Motor neuron (in vitro differentiated cells): ENCODE measurements around the gene NEGR1. TPM values are rescaled to one million over a fixed set of nuclear protein-coding genes. Genes with fewer than 3 reads are reported as not detected.

Experiments
- ATAC-seq, 8 experiments: fragments of 200-7000 bp; cut with Tn5 transposase; replicated peaks in 6 of 8; 2 replicates each; pipeline ENCODE4 v1.8.0; 2021; ENCODE audit warnings: mild to moderate bottlenecking in 8 of 8, moderate library complexity in 8 of 8
- H3K27ac ChIP-seq, 2 donors: fragments of 250-450 bp; sonication (Bioruptor Pico); 2 replicates each; pipeline ENCODE4 v1.9.0; 2021; ENCODE audit warnings: antibody characterized with exemption in 2 of 2, mild to moderate bottlenecking in 2 of 2, moderate library complexity in 1 of 2
- H3K4me1 ChIP-seq, 2 donors: fragments of 250-450 bp; sonication (Bioruptor Pico); replicated peaks in 1 of 2; 2 replicates each; pipeline ENCODE4 v1.6.1; 2021; ENCODE audit warnings: antibody characterized with exemption in 2 of 2, mild to moderate bottlenecking in 2 of 2, moderate library complexity in 1 of 2
- H3K4me3 ChIP-seq, 5 donors: fragments of 250-450 bp; sonication (Bioruptor Pico); 2 replicates each; pipeline ENCODE4 v1.9.0; 2021; ENCODE audit warnings: antibody characterized with exemption in 5 of 5, mild to moderate bottlenecking in 5 of 5, moderate library complexity in 4 of 5
- whole genome bisulfite sequencing, 10 experiments: fragments of 450-650 bp; shearing (Covaris generic); methylation state at CpG; one replicate each; pipeline ENCODE4 v1.0.0; 2022; 5-methylcytosine and 5-hydroxymethylcytosine counted together
- in situ Hi-C, 9 experiments: fragments of 400-800 bp; cut with MboI; loops; one replicate each; pipeline ENCODE4 v1.15.0; 2021; ENCODE audit warnings: low sequenced_read_pairs in 9 of 9, low pct_unique_long_range_greater_than_20kb in 2 of 9; ENCODE audit not compliant: unreplicated experiment in 9 of 9
- total RNA-seq, 8 experiments: library from RNA; unstranded; fragments of 300-600 nt; gene quantifications; 2 replicates each; pipeline versions ENCODE4 v1.2.3 to v1.2.4, GENCODE V29; 2022

NEGR1 gene
- total RNA-seq, 8 experiments from 2014 or later, result 0.63 to 40.6 (median 15.1) TPM

DNA sequence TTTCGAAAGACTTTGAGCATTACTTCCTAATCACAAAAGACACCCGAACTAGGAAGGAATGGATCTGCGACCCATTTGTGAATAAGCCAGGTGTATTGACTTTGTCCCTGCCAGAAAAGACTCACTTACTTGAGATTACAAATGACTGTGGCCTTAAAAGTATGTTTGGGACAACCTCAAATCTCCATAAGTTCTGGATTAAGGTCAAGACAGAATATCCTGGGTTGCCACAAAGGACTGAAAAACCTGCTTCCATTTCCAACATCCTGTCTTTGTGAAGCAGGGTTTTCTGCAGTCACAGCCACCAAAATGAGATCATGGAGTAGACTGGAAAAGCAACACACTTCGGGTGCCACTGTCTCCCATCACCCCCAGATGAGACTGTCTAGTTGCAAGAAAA lies 664.1 kb downstream of the NEGR1 start:
- ATAC-seq, result no peak
- in situ Hi-C loops, result no loop called here
- no peak overlapping the region for H3K4me3 ChIP-seq
- WGBS, 10 experiments, result 17 to 91% (median 81%) methylated on average over 1 to 4 of the region's 4 CpGs; no CpG with 5 or more reads in 1 of the 10 experiments
- no peak overlapping the region for H3K27ac ChIP-seq
- no peaks in the 10 kb centered on the region for H3K4me1 ChIP-seq

DNA sequence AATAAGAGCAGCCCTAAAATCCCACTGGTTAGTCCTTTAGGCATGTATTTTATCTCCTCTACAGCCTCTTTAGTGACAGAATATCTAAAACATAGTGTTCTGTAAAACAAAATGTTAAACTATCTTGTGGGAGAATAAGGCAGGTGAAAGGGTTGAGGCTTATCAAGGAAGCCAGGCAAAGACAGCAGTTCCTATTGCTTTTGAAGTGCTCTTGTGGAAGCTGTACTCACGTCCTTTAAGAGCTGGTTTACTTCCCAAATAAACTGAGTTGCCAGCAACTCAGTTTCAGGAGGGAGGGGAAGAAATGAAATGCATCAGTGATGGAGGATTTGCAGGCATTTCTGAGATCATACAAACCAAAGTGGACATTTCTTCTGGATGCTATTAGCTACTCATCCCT lies 671.9 kb downstream of the NEGR1 start:
- ATAC-seq, result no peak
- Histone ChIP-seq H3K4me1 (no peaks in the 10 kb centered on the region), H3K4me3 (no peak overlapping the region), H3K27ac (no peak overlapping the region)
- in situ Hi-C loops, result no loop called here
- WGBS, 10 experiments, result 0 to 100% (median 69%) methylated on average over 1 of the region's 1 CpG; no CpG with 5 or more reads in 4 of the 10 experiments

DNA sequence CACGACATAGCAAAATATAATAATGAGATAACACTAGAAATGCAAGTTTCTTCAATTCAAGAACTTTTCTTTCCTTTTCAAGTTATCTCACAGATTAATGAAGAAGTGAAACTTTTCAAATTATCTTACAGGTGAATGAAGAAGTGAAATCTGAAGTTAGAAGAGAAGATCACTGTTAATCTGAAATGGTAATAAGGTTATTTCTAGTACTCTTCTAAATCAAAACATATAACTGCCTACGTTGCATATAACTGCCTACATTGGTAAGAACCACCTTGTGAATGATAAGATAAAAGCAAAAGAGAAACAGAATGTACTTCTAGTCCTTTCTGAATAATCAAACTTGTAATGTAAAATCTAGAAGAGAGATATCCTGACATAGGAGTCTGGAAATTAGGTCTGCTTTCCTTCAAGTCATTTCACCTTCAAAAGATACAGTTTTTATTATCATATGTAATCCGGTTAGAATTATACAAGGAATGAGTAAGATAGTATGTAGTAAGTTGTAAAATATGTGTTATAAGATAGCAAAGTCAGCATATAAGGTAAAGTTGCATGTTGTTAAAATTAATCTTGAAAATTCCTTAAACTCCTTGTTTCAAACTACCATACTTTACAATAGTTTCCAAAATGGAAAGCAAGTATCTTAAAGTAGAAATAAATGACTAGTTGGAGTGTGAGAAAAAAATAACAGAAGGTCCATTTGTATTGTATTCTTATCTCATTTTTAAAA lies 679.1 kb downstream of the NEGR1 start:
- in situ Hi-C loops, result no loop called here
- H3K4me1 ChIP-seq, result peaks cover 5 to 9% of the 10 kb centered on the region in 2 donors
- no peak for ATAC-seq
- WGBS, 10 experiments, result 59 to 100% (median 86%) methylated on average over 1 to 3 of the region's 3 CpGs
- no peak overlapping the region for H3K4me3 ChIP-seq
- no peak overlapping the region for H3K27ac ChIP-seq

DNA sequence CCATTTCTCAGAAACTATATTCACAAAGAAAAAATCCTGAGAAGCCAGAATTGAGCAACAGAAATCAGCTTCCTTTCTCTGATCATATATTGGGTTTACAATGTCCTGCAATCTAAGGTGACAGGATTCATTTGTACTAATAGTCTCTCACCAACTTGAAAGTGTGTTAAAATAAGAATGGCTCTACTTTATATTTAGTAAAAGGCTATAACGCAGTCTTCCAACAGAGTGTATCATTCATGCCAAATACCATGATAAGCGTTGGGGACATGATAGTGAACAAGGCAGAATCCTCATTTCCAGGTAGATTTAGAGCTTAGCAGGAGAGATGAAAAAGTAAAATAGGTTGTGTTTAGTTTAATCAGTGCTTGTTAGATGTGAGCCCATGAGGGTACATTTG lies 682.3 kb downstream of the NEGR1 start:
- in situ Hi-C loops, result no loop called here
- H3K27ac ChIP-seq, result no peak overlapping the region
- H3K4me1 ChIP-seq, result peaks cover 5 to 9% of the 10 kb centered on the region in 2 donors
- ATAC-seq, result no peak
- no peak overlapping the region for H3K4me3 ChIP-seq
- 67 to 100% (median 90%) methylated on average over 2 of the region's 2 CpGs; no CpG with 5 or more reads in 3 of the 10 experiments for WGBS, 10 experiments

DNA sequence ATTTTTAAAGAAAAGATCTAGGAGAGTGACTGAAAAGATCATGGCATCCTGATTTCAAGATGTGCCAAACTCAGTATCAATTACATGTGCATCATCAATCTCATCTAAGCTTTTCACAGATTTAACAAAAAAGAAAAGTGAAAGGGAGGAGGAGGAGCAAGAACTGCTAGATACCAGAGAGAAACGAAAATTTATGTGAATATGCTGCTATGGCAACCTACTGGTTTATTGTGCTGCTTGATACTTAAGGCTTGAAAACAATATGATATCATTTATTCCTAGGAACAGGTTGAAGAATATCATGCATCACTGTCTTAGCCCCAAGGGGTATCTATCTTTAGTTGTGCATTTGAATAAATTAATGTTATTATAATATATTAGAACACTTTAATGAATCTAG lies 683.0 kb downstream of the NEGR1 start:
- 0 to 67% (median 45%) methylated on average over 1 of the region's 1 CpG; no CpG with 5 or more reads in 2 of the 10 experiments for WGBS, 10 experiments
- Histone ChIP-seq H3K4me3 (no peak overlapping the region), H3K4me1 (peaks cover 5 to 9% of the 10 kb centered on the region in 2 donors), H3K27ac (no peak overlapping the region)
- ATAC-seq, result peak in 1 of 8 experiments; percentile 20
- in situ Hi-C loops, result loop anchor here in 2 of 9 experiments (25.0 kb wide), 1 partner anchor 438 kb away; no protein-coding TSS in a partner anchor

DNA sequence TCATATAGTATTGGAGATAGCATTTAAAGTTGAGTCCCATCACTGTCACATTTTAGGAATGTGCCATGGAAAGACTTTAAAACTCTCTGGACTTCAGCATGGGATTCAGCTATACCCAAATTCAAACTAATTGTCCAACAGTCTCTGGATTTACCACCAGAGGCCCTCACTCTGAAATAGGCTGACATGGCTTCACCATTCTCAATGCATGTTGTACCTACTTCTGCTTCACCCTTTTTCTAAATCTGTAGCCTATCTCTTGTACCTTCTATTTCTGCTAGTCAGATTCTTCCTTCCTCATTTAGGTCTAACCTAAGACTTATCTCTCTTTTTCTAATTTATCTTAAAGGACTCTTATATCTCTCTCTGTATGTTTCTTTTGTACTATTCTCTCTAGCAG lies 688.8 kb downstream of the NEGR1 start:
- in situ Hi-C loops, result loop anchor here in 2 of 9 experiments (25.0 kb wide), 1 partner anchor 444 kb away; no protein-coding TSS in a partner anchor
- Histone ChIP-seq H3K4me1 (peaks cover 0 to 9% of the 10 kb centered on the region in 2 donors), H3K4me3 (no peak overlapping the region), H3K27ac (no peak overlapping the region)
- ATAC-seq, result peak in 2 of 8 experiments; percentile 32 to 43

DNA sequence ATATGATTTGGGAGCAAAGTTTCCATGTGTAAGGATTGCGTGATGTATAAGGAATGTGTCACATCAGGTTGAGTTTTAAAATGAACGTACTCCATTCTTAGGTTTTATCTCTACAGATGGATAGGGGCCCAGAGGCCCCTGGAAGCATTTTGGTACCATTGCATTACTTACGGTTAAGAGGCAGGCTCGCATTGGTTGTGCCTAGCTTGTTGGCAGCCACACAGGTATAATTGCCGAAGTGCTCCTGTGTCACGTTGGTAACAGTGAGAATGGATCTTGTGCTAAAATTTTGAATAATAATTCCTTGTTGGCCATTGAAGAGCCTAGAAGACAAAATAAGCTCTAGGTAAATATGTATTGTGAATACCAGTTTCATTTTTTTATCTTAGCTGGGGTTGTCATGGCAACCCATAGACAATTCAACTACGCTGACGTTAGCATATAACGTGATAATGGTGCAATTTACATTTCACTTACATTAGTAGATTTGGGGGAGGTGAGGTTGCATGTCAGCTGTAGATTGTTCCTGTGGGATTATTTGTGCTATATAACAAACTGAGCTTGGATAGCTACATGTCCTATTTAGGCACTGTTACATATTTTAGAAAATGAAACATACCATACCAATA lies 689.6 kb downstream of the NEGR1 start:
- peaks cover 0 to 9% of the 10 kb centered on the region in 2 donors for H3K4me1 ChIP-seq
- ATAC-seq, result peak in 2 of 8 experiments; percentile 12 to 13
- no peak overlapping the region for H3K27ac ChIP-seq
- no peak overlapping the region for H3K4me3 ChIP-seq
- 0 to 93% (median 49%) methylated on average over 1 to 9 of the region's 9 CpGs for WGBS, 10 experiments
- in situ Hi-C loops, result loop anchor here in 2 of 9 experiments (25.0 kb wide), 1 partner anchor 445 kb away; no protein-coding TSS in a partner anchor

DNA sequence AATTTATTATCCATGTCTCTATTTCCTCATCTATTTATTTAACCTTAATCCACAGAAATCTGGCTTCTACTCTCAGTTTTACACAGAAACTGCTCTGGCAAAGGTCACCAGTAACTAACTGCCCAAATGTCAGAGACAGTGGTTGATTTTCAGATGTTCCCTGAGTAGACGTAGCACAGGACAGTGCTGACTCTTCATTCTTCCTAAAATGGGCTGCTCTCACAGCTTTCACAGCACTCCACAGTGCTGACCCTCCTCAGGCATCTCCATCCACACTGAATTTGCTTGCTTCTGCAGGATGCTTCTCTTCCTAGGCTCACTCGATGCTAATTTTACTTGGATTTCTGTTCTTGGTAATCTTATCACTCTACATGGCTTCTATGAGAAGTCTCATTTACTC lies 693.3 kb downstream of the NEGR1 start:
- Histone ChIP-seq H3K27ac (no peak overlapping the region), H3K4me3 (no peak overlapping the region), H3K4me1 (peaks cover 0 to 17% of the 10 kb centered on the region in 2 donors)
- no peak for ATAC-seq
- in situ Hi-C loops, result loop anchor here in 2 of 9 experiments (25.0 kb wide), 1 partner anchor 448 kb away; no protein-coding TSS in a partner anchor
- WGBS, 10 experiments, result 54 to 100% (median 74%) methylated on average over 1 to 2 of the region's 2 CpGs

DNA sequence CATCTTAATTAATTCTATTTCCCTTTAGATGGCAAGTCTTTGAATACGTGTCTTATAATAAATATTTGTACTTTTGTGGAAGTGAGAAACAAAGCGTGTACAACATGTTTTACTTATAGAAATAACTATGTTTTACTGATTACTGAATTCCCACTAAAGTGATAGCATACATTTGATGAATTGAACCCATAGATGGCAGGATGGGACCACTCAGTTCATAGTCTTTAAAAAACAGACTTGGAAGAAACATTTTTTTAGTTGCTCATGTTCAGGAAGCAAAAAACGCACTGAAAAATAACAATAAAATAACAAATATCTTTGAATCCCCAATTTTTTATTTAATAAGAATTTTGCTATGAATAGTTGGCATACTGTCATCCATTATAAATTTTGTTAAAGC lies 694.4 kb downstream of the NEGR1 start:
- Histone ChIP-seq H3K4me3 (no peak overlapping the region), H3K4me1 (peaks cover 0 to 16% of the 10 kb centered on the region in 2 donors), H3K27ac (no peak overlapping the region)
- in situ Hi-C loops, result loop anchor here in 2 of 9 experiments (25.0 kb wide), 1 partner anchor 449 kb away; no protein-coding TSS in a partner anchor
- WGBS, 10 experiments, result 3 to 92% (median 71%) methylated on average over 2 to 3 of the region's 3 CpGs; no CpG with 5 or more reads in 1 of the 10 experiments
- peak in 4 of 8 experiments; percentile 15 to 63 (median 46) for ATAC-seq

DNA sequence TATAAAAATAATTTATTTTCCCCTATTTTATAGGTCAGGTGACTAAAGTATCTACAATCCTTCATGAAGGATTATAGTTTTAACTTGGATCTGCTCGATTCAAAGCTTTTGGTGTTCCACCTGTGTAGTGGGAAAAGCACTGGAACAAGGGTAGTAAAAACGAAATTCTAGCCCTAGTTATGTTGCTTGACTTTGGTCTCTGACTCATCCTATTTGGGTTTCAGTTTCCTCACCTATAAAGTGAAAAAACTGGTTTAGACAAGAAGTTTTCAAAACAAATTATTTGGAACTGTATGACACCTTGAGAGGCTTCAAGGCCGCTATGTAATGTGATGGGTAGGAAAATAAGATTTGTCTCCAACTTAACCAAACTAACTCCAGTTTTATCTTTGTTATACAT lies 696.3 kb downstream of the NEGR1 start:
- Histone ChIP-seq H3K4me1 (peaks cover 0 to 8% of the 10 kb centered on the region in 2 donors), H3K4me3 (no peak overlapping the region), H3K27ac (no peak overlapping the region)
- no peak for ATAC-seq
- in situ Hi-C loops, result loop anchor here in 2 of 9 experiments (25.0 kb wide), 1 partner anchor 451 kb away; no protein-coding TSS in a partner anchor
- 50 to 100% (median 82%) methylated on average over 1 to 3 of the region's 3 CpGs for WGBS, 10 experiments

DNA sequence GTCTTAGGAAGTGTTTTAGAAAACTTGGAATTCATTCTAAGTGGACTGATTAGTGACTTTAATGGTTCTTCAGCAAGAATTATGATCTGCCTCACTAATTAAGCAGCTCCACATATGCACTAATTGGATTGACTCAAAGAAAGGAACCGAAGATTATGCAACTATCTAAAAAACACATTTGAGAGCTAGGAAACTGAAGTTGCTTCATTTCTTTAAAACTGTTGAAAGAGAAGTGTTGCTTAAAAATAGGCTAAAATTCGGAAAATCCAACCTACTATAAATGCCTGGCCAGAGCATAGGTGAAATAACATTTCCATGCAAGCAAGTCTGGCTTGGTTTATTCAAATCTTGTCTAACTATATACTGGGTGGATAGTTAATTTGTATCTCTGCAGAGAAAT lies 698.6 kb downstream of the NEGR1 start:
- H3K27ac ChIP-seq, result no peak overlapping the region
- no peak for ATAC-seq
- 11 to 100% (median 83%) methylated on average over 1 to 2 of the region's 2 CpGs for WGBS, 10 experiments
- in situ Hi-C loops, result loop anchor here in 2 of 9 experiments (25.0 kb wide), 1 partner anchor 454 kb away; no protein-coding TSS in a partner anchor
- peaks cover 0 to 8% of the 10 kb centered on the region in 2 donors for H3K4me1 ChIP-seq
- no peak overlapping the region for H3K4me3 ChIP-seq

DNA sequence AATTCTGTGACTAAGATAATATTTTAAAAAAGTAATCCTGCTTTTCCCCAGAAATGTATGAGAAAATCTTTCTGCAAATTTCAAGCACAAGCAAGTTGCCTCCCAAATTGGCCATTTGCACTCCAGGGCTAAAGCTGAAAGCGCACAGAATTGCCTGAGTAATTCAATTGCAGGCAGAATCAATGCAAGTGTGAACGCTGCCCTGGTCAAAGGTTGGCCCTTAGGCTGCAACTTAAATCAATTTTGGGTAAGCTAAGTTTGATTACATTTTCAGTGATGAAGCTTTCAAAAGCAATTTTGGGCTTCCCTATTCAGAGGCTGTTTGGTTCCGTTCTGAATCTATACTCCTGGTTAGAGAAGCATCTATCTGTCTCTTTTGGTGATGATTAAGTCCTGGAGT lies 699.7 kb downstream of the NEGR1 start:
- WGBS, 10 experiments, result 58 to 100% (median 81%) methylated on average over 1 to 3 of the region's 3 CpGs
- H3K4me3 ChIP-seq, result no peak overlapping the region
- H3K4me1 ChIP-seq, result peaks cover 0 to 13% of the 10 kb centered on the region in 2 donors
- ATAC-seq, result no peak
- H3K27ac ChIP-seq, result no peak overlapping the region
- in situ Hi-C loops, result loop anchor here in 2 of 9 experiments (25.0 kb wide), 1 partner anchor 455 kb away; no protein-coding TSS in a partner anchor
